Fibroblast of the aortic adventitia (primary cell): ENCODE results near the gene RBMS2. TPM values are rescaled to one million over a fixed set of nuclear protein-coding genes. Genes with fewer than 3 reads are reported as not detected.
A peak's percentile ranks its signal among the peaks of the same experiment; 100 is the strongest.

Experiments used
- DNase-seq: peaks from one replicate; pipeline ENCODE4 v3.0.0-alpha.2; 2010; ENCODE audit warnings: low read depth
- H3K4me3 ChIP-seq: 2 replicates; pipeline ENCODE4 v1.5.1; 2011; ENCODE audit warnings: low read depth, mild to moderate bottlenecking, control low read depth, low read length, moderate library complexity
- total RNA-seq: library from RNA; depleted of rRNA; stranded (reverse); fragments of >200 nt; gene quantifications from 2 replicates; pipeline ENCODE4 v1.2.3, GENCODE V29; 2012; ENCODE audit warnings: low replicate concordance
- TF ChIP-seq, protein P1 (sequence below): IDR thresholded peaks from 2 replicates; pipeline ENCODE4 v1.5.1; 2011; ENCODE audit warnings: mild to moderate bottlenecking, low read length, control low read depth, inconsistent platforms; ENCODE audit not compliant: insufficient read depth

RBMS2 gene
- total RNA-seq, 1 donor: 19.2 TPM

DNA sequence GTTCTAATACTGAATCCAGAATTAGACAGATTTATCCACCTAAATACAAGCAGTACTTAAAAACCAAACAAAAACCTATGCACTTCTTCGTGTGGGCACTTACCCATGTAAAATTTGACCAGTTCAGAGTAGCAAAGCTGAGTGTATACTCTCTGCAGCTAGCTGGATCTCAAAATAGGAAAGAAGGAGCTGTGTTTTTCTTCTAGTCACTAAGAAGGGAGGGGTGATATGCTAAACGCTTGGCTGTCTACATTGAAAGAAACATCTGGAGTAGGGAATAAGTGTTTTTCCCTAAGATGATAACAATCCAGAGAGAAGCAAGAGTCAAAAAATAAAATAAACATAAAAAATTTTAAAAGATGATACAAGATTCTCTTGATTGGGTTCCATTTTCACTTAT is 20.0 kb downstream of the RBMS2 start:
- TF ChIP-seq, protein P1, sequence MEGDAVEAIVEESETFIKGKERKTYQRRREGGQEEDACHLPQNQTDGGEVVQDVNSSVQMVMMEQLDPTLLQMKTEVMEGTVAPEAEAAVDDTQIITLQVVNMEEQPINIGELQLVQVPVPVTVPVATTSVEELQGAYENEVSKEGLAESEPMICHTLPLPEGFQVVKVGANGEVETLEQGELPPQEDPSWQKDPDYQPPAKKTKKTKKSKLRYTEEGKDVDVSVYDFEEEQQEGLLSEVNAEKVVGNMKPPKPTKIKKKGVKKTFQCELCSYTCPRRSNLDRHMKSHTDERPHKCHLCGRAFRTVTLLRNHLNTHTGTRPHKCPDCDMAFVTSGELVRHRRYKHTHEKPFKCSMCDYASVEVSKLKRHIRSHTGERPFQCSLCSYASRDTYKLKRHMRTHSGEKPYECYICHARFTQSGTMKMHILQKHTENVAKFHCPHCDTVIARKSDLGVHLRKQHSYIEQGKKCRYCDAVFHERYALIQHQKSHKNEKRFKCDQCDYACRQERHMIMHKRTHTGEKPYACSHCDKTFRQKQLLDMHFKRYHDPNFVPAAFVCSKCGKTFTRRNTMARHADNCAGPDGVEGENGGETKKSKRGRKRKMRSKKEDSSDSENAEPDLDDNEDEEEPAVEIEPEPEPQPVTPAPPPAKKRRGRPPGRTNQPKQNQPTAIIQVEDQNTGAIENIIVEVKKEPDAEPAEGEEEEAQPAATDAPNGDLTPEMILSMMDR: no peak
- no peak overlapping the region for H3K4me3 ChIP-seq
- peak; percentile 9 for DNase-seq

DNA sequence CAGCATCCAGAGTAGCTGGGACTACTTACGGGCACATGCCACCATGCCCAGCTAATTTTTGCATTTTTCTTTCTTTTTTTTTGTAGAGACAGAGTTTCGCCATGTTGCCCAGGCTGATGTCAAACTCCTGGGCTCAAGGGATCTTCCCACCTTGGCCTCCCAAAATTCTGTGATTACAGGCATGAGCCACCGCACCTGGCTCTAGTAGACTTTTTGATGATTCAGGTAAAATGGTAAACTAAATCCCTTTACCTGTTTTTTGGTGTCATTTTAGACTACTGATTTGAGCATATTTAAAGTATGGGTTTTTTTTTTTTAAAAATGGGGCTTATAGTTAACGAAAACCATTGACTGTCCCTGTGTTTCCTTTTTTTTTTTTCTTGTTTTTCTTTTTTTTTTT is 20.5 kb downstream of the RBMS2 start:
- TF ChIP-seq, protein P1: no peak
- DNase-seq: no peak
- H3K4me3 ChIP-seq: no peak overlapping the region

DNA sequence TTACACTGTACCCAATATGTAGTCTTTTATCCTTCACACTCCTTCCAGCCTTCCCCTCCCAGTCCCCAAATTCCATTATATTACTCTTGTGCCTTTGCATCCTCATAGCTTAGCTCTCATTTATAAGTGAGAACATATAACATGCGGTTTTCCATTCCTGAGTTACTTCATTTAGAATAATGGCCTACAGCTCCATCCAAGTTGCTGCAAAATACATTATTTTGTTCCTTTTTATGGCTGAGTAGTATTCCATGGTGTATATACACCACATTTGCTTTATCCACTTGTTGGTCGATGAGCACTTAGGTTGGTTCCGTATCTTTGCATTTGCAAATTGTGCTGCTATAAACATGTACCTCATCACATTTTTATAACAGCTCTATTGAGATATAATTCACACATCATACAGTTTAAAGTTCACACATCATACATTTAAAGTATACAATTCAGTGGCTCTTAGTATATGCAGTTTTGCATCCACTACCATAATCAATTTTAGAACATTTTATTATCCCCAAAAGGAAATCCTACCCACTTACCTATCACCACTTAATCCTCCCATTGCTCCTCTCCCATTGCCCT is 23.5 kb downstream of the RBMS2 start:
- no peak for DNase-seq
- TF ChIP-seq, protein P1: no peak
- no peak overlapping the region for H3K4me3 ChIP-seq

DNA sequence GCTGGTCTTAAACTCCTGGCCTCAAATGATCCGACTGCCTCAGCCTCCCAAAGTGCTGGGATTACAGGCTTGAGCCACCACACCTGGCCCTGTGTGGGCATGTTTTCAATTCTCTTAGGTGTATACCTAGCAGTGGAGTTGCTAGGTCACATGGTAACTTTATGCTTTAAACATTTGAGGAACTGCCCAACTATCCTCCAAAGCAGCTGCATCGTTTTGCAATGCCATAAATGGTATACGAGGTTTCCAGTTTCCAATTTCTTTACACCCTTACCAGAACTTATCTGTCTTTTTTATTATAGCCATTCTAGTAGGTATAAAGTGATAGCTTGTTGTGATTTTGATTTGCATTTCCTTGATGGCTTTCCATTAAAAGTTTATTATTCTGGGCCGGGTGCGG is 25.1 kb downstream of the RBMS2 start:
- TF ChIP-seq, protein P1: no peak
- no peak for DNase-seq
- no peak overlapping the region for H3K4me3 ChIP-seq

DNA sequence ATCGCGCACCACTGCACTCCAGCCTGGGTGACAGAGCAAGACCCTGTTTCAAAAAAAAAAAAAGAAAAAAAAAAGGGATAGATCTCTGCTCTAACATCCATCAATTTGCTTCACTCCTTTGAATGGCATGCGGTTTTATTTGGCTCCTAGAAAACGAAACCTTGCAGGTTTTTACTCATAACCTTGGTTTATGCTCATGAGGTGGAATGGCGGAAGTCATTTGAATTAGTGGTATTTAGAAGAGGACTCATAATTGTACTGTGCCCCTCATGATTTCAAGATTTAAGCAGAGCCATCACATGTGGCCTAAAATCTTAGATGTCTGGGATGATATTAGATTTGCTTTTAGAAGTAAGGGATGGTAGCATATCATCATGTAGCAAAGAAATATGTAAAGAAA is 29.4 kb downstream of the RBMS2 start:
- no peak overlapping the region for H3K4me3 ChIP-seq
- no peak for DNase-seq
- TF ChIP-seq, protein P1: no peak

DNA sequence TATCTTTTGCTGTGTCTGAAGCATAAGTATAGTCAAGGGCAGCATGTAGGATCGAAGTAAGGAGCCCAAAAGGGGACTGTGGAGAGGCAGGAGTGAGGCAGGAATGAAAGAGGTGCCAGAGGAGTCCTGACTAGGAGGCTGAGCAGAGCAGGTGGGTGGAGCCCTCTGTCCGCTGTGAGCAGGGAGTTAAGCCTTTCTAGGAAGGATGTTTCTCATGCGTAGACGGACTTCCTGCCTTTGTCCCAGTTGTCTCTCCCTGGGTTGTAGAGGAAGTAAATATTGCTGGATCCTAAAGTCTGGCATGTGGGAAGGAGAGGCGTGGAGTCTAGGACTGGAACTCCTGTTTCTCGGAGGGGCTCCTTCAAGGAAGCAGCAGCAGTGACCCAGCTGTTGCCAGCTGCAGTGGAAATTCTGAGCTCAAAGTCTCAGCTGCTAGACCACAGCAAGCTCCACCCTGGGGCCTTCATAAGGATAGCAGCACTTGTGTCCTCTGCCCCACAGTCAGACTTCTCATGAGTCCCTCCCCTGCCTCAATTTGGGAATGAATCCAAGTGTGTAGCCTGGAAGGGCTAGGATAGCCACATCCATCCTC is 44.0 kb downstream of the RBMS2 start:
- peak overlapping the region; percentile 15 for H3K4me3 ChIP-seq
- TF ChIP-seq, protein P1: peak; percentile 17
- DNase-seq: peak; percentile 87

DNA sequence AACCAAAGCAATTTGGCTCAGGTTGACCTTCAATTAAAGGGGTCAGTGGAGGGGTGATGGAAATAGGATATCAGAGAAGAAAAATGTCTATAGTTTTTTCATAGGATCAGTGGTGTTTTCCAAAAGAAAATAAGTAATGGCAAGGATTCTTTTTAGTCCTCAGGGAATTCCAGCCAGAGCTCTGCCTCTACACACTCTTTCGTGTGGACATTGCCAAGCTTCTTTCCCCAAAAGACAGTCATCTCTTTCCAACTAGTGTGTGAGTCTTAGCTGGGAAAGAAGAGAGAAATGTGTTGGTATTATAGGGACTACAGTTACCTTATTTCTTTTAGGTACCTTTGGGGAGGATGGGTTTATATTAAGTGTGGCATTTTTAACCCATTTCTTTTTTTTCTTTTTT is 46.5 kb downstream of the RBMS2 start:
- no peak for DNase-seq
- TF ChIP-seq, protein P1: no peak
- no peak overlapping the region for H3K4me3 ChIP-seq
